Measurements from ENCODE around the gene TSPAN19.

DNA sequence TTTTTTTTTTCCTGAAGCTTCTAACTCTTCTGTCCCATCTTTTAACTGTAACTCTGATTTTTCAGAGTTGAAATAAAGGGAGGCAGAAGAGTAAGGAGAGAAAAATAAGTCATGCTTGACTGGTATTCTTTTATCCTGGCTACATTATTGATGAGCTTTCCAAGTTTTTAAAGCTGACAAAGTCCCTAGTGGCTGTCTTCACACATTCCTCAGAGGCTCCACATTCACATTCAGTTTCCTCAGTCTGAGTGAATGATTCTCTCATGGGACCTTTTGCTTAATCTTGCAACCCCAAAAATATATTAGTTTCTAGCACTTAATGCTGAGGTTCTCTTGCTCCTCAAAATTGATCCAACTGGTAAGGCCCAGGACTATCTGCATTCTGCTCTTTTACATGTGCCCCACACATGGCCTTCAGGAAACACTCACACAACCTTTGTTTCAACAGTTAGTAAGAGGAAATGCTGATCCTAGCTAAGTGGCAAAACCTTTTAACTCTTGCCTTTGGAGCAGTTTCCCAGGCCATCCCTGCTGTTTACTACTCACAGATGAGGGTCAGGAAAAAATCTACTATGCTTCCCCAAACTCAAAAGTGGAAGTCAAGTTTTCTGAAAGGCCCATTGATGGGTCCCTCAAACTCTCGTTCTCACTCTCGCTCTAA lies 61.8 kb downstream of the TSPAN19 start:
- TF ChIP-seq RAD21 (IDR thresholded peaks at IDR 0.05; ENCODE audit: low read depth) (no peak), EP300 (IDR thresholded peaks at IDR 0.05; ENCODE audit: borderline replicate concordance) (no peak), YY1 (IDR thresholded peaks at IDR 0.05; ENCODE audit: low read depth) (no peak), EGR1 (IDR thresholded peaks at IDR 0.05) (no peak), TAF1 (IDR thresholded peaks at IDR 0.05; ENCODE audit: low read depth) (no peak), CREB1 (IDR thresholded peaks at IDR 0.05; ENCODE audit: low read depth) (no peak), CEBPB (IDR thresholded peaks at IDR 0.05) (no peak), NFIC (IDR thresholded peaks at IDR 0.05) (no peak), ZBTB7A (IDR thresholded peaks at IDR 0.05; ENCODE audit: low read depth) (no peak)
- TF ChIP-seq, protein P1, sequence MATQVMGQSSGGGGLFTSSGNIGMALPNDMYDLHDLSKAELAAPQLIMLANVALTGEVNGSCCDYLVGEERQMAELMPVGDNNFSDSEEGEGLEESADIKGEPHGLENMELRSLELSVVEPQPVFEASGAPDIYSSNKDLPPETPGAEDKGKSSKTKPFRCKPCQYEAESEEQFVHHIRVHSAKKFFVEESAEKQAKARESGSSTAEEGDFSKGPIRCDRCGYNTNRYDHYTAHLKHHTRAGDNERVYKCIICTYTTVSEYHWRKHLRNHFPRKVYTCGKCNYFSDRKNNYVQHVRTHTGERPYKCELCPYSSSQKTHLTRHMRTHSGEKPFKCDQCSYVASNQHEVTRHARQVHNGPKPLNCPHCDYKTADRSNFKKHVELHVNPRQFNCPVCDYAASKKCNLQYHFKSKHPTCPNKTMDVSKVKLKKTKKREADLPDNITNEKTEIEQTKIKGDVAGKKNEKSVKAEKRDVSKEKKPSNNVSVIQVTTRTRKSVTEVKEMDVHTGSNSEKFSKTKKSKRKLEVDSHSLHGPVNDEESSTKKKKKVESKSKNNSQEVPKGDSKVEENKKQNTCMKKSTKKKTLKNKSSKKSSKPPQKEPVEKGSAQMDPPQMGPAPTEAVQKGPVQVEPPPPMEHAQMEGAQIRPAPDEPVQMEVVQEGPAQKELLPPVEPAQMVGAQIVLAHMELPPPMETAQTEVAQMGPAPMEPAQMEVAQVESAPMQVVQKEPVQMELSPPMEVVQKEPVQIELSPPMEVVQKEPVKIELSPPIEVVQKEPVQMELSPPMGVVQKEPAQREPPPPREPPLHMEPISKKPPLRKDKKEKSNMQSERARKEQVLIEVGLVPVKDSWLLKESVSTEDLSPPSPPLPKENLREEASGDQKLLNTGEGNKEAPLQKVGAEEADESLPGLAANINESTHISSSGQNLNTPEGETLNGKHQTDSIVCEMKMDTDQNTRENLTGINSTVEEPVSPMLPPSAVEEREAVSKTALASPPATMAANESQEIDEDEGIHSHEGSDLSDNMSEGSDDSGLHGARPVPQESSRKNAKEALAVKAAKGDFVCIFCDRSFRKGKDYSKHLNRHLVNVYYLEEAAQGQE (IDR thresholded peaks at IDR 0.05; ENCODE audit: low read depth): no peak
- TF ChIP-seq, protein P2, sequence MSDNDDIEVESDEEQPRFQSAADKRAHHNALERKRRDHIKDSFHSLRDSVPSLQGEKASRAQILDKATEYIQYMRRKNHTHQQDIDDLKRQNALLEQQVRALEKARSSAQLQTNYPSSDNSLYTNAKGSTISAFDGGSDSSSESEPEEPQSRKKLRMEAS (IDR thresholded peaks at IDR 0.05): no peak

All from Ishikawa (cell line).